HEK293 (cell line): ENCODE results near the gene PSEN1.

ENCODE experiments used
- CTCF ChIA-PET: fragments of 350-600 bp; formaldehyde crosslinking; extraction: SDS; loops from one replicate; lab custom pipeline; 2021; ENCODE audit warnings: antibody characterized with exemption; lab: Yijun Ruan, JAX
- POLR2A ChIA-PET: fragments of 300-600 bp; formaldehyde crosslinking; extraction: SDS; loops from one replicate; lab custom pipeline; 2020; ENCODE audit warnings: antibody characterized with exemption, inconsistent platforms; lab: Yijun Ruan, JAX
- H3K27ac ChIP-seq: fragments of 200-500 bp; sonication (Bioruptor generic); 2 replicates; pipeline ENCODE4 v1.5.1; 2014; ENCODE audit warnings: low read depth, low read length, control low read depth, inconsistent platforms; ENCODE audit errors: extremely low read depth
- H3K36me3 ChIP-seq, 2 experiments: fragments of 200-500 bp in 1 of 2; sonication (Bioruptor generic) in 1 of 2; 1 replicate in 1 of 2; 2 replicates in 1 of 2; pipeline ENCODE4 v1.5.1; 2014 to 2017; ENCODE audit warnings: inconsistent platforms in 2 of 2, low read length in 2 of 2; ENCODE audit not compliant: control insufficient read depth in 2 of 2, insufficient read depth in 1 of 2
- H3K4me1 ChIP-seq: fragments of 200-500 bp; sonication (Bioruptor generic); 2 replicates; pipeline ENCODE4 v1.5.1; 2014; ENCODE audit warnings: mild to moderate bottlenecking, low read length, inconsistent platforms; ENCODE audit not compliant: control insufficient read depth, insufficient read depth
- H3K4me3 ChIP-seq: 2 replicates; pipeline ENCODE4 v1.5.1; 2011; ENCODE audit warnings: low read depth, mild to moderate bottlenecking, control low read depth, low read length, moderate library complexity
- H3K9me3 ChIP-seq: fragments of 200-500 bp; sonication (Bioruptor generic); 2 replicates; pipeline ENCODE4 v1.5.1; 2014; ENCODE audit warnings: low read depth, low read length, inconsistent platforms; ENCODE audit not compliant: control insufficient read depth, insufficient read depth
- GLI4 ChIP-seq: fragments of 450-650 bp; formaldehyde crosslinking; IDR thresholded peaks from 2 replicates; pipeline ENCODE4 v1.5.1; 2016; ENCODE audit warnings: missing biosample characterization, missing genetic modification characterization
- KLF9 ChIP-seq: fragments of 450-650 bp; formaldehyde crosslinking; IDR thresholded peaks from 2 replicates; pipeline ENCODE4 v1.5.1; 2016; ENCODE audit warnings: missing biosample characterization, missing genetic modification characterization, low read depth
- SP7 ChIP-seq: fragments of 450-650 bp; formaldehyde crosslinking; IDR thresholded peaks from 2 replicates; pipeline ENCODE4 v1.5.1; 2016; ENCODE audit warnings: missing biosample characterization, missing genetic modification characterization
- YY1 ChIP-seq: fragments of 450-650 bp; formaldehyde crosslinking; IDR thresholded peaks from 2 replicates; pipeline ENCODE4 v1.5.1; 2018; ENCODE audit warnings: missing biosample characterization, missing genetic modification characterization
- ZBTB7A ChIP-seq: fragments of 450-650 bp; formaldehyde crosslinking; IDR thresholded peaks from 2 replicates; pipeline ENCODE4 v1.5.1; 2016; ENCODE audit warnings: low read depth, missing biosample characterization, missing genetic modification characterization
- ZNF133 ChIP-seq: fragments of 450-650 bp; formaldehyde crosslinking; IDR thresholded peaks from 2 replicates; pipeline ENCODE4 v1.5.1; 2016; ENCODE audit warnings: missing biosample characterization, missing genetic modification characterization
- ZNF223 ChIP-seq: fragments of 450-650 bp; formaldehyde crosslinking; IDR thresholded peaks from 2 replicates; pipeline ENCODE4 v1.5.1; 2016; ENCODE audit warnings: missing biosample characterization, missing genetic modification characterization
- ZNF24 ChIP-seq: fragments of 450-650 bp; formaldehyde crosslinking; IDR thresholded peaks from 2 replicates; pipeline ENCODE4 v1.5.1; 2016; ENCODE audit warnings: missing biosample characterization, missing genetic modification characterization
- ZNF350 ChIP-seq: fragments of 450-650 bp; formaldehyde crosslinking; IDR thresholded peaks from 2 replicates; pipeline ENCODE4 v1.5.0; 2017; ENCODE audit warnings: missing biosample characterization, mild to moderate bottlenecking, missing genetic modification characterization
- ZNF416 ChIP-seq: fragments of 450-650 bp; formaldehyde crosslinking; IDR thresholded peaks from 2 replicates; pipeline ENCODE4 v1.5.1; 2016; ENCODE audit warnings: missing biosample characterization, missing genetic modification characterization
- ZNF544 ChIP-seq: fragments of 450-650 bp; formaldehyde crosslinking; IDR thresholded peaks from 2 replicates; pipeline ENCODE4 v1.5.0; 2017; ENCODE audit warnings: missing biosample characterization, missing genetic modification characterization
- ZNF623 ChIP-seq: fragments of 450-650 bp; formaldehyde crosslinking; IDR thresholded peaks from 2 replicates; pipeline ENCODE4 v1.5.1; 2016; ENCODE audit warnings: missing biosample characterization, missing genetic modification characterization
- ZNF660 ChIP-seq: fragments of 450-650 bp; IDR thresholded peaks from 2 replicates; pipeline ENCODE4 v1.5.1; 2018; ENCODE audit warnings: missing biosample characterization, mild to moderate bottlenecking, missing genetic modification characterization
- ZNF664 ChIP-seq: fragments of 450-650 bp; formaldehyde crosslinking; IDR thresholded peaks from 2 replicates; pipeline ENCODE4 v1.5.1; 2016; ENCODE audit warnings: missing biosample characterization, missing genetic modification characterization
- TF ChIP-seq, protein P1 (sequence below): fragments of 450-650 bp; formaldehyde crosslinking; IDR thresholded peaks from 2 replicates; pipeline ENCODE4 v1.5.1; 2016; ENCODE audit warnings: missing biosample characterization, missing genetic modification characterization
- TF ChIP-seq, protein P2 (sequence below): fragments of 450-650 bp; formaldehyde crosslinking; IDR thresholded peaks from 2 replicates; pipeline ENCODE4 v1.5.1; 2016; ENCODE audit warnings: missing biosample characterization, missing genetic modification characterization
- TF ChIP-seq, protein P3 (sequence below): fragments of 450-650 bp; formaldehyde crosslinking; IDR thresholded peaks from 2 replicates; pipeline ENCODE4; 2016; ENCODE audit warnings: missing biosample characterization, missing genetic modification characterization
- TF ChIP-seq, protein P4 (sequence below): fragments of 450-650 bp; formaldehyde crosslinking; IDR thresholded peaks from 2 replicates; pipeline ENCODE4 v1.5.1; 2016; ENCODE audit warnings: missing biosample characterization, missing genetic modification characterization
- TF ChIP-seq, protein P5 (sequence below): fragments of 450-650 bp; formaldehyde crosslinking; IDR thresholded peaks from 2 replicates; pipeline ENCODE4 v1.5.1; 2017; ENCODE audit warnings: missing biosample characterization, missing genetic modification characterization

The PSEN1 gene

DNA sequence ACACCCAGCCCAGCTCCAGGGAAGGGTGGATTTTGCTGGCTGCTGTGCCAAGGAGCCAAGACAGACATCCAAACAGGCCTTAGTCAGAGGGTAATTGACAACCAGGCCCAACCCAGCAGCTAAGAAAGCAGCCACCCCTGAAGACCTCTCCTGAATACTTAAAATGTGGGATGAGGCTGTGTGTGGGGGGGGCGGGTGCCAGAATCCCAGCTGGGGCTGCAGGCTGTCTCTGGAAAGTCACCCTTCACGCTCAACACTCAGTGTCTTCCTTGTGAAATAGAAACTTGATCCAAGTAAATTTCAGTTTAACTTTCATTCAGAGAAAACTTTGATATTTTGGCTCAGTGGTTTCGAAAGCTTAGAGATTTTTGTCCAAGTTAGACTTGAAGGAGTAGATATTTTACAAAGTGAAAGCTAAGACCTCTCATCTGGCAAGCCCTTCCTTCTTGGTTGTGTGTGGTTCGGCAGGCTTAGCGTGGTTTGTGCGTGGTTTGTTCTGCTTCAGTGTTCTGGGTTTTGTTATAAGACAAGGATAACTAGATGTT lies 106.1 kb downstream of the PSEN1 start:
- H3K27ac ChIP-seq, result no peak overlapping the region
- no peak overlapping the region for H3K4me3 ChIP-seq
- CTCF ChIA-PET, result interaction anchor here (0.6 to 0.9 kb wide), 2 partner anchors 230 to 240 kb away, joined by 3 to 5 read pairs; no protein-coding TSS in a partner anchor
- no peak for TF ChIP-seq ZNF623 (tag by site-specific recombination)
- TF ChIP-seq, protein P1, sequence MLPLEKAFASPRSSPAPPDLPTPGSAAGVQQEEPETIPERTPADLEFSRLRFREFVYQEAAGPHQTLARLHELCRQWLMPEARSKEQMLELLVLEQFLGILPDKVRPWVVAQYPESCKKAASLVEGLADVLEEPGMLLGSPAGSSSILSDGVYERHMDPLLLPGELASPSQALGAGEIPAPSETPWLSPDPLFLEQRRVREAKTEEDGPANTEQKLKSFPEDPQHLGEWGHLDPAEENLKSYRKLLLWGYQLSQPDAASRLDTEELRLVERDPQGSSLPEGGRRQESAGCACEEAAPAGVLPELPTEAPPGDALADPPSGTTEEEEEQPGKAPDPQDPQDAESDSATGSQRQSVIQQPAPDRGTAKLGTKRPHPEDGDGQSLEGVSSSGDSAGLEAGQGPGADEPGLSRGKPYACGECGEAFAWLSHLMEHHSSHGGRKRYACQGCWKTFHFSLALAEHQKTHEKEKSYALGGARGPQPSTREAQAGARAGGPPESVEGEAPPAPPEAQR, result no peak
- H3K36me3 ChIP-seq, result no peaks in the 10 kb centered on the region
- peaks cover 5% of the 10 kb centered on the region; the same call in 1 of the 2 replicates for H3K4me1 ChIP-seq
- POLR2A ChIA-PET, result no interaction called here
- H3K9me3 ChIP-seq, result no peaks in the 10 kb centered on the region

DNA sequence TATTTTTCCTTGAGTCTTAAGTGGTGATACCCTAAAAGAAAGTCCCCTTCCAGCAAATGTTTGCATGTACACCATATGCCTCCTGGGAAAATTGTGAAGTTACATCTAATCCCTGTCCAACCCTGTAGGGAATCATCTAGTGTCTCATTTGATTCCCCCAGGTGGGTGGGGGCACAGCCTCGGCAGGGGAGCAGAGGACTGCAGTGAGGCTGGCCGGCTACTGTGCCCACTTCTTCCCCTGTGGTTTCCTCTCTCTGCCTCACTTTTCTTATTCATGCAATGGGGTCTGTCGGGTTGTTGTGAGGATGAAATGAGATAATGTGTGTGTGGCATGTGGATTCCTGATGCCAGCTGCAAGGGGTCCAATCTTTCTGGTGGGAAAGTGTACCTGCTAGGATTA lies 107.0 kb downstream of the PSEN1 start:
- no peak overlapping the region for H3K4me3 ChIP-seq
- TF ChIP-seq ZNF664, result no peak
- no peak for TF ChIP-seq SP7 (tag by site-specific recombination)
- no peak for TF ChIP-seq ZNF544 (tag by site-specific recombination)
- no peak for TF ChIP-seq GLI4 (tag by site-specific recombination)
- no peak for TF ChIP-seq ZBTB7A (tag by site-specific recombination)
- CTCF ChIA-PET, result interaction anchor here (0.6 to 0.9 kb wide), 2 partner anchors 229 to 239 kb away, joined by 3 to 5 read pairs; no protein-coding TSS in a partner anchor

DNA sequence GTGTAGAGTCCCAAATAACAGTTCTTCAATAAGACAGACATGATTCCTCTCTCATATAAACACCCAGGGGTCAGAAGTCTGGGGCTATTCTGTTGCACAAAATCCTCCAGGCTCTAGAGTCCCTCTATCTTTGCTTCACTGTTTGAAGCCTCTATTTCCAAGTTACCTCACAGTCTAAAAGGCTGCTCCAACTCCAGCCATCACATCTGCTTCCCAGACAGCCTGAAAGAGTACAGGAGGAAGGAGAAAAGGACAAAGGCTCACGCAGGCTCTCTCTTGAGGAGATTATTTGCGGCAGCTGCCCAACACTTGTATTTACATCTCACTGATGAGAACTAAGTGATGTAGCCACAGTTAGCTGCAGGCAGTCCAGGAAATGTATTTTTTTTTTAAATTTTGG lies 107.4 kb downstream of the PSEN1 start:
- TF ChIP-seq, protein P2, sequence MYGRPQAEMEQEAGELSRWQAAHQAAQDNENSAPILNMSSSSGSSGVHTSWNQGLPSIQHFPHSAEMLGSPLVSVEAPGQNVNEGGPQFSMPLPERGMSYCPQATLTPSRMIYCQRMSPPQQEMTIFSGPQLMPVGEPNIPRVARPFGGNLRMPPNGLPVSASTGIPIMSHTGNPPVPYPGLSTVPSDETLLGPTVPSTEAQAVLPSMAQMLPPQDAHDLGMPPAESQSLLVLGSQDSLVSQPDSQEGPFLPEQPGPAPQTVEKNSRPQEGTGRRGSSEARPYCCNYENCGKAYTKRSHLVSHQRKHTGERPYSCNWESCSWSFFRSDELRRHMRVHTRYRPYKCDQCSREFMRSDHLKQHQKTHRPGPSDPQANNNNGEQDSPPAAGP (tag by site-specific recombination), result no peak
- TF ChIP-seq, protein P3, sequence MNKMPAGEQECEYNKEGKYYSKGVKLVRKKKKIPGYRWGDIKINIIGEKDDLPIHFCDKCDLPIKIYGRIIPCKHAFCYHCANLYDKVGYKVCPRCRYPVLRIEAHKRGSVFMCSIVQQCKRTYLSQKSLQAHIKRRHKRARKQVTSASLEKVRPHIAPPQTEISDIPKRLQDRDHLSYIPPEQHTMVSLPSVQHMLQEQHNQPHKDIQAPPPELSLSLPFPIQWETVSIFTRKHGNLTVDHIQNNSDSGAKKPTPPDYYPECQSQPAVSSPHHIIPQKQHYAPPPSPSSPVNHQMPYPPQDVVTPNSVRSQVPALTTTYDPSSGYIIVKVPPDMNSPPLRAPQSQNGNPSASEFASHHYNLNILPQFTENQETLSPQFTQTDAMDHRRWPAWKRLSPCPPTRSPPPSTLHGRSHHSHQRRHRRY (tag by site-specific recombination), result no peak
- TF ChIP-seq ZNF24 (tag by site-specific recombination) (no peak), ZNF133 (tag by site-specific recombination) (no peak), KLF9 (no peak), ZNF660 (tag by site-specific recombination) (no peak), ZNF350 (tag by site-specific recombination) (no peak), ZNF223 (tag by site-specific recombination) (no peak), YY1 (tag by site-specific recombination) (no peak), ZNF416 (tag by site-specific recombination) (no peak)
- TF ChIP-seq, protein P4, sequence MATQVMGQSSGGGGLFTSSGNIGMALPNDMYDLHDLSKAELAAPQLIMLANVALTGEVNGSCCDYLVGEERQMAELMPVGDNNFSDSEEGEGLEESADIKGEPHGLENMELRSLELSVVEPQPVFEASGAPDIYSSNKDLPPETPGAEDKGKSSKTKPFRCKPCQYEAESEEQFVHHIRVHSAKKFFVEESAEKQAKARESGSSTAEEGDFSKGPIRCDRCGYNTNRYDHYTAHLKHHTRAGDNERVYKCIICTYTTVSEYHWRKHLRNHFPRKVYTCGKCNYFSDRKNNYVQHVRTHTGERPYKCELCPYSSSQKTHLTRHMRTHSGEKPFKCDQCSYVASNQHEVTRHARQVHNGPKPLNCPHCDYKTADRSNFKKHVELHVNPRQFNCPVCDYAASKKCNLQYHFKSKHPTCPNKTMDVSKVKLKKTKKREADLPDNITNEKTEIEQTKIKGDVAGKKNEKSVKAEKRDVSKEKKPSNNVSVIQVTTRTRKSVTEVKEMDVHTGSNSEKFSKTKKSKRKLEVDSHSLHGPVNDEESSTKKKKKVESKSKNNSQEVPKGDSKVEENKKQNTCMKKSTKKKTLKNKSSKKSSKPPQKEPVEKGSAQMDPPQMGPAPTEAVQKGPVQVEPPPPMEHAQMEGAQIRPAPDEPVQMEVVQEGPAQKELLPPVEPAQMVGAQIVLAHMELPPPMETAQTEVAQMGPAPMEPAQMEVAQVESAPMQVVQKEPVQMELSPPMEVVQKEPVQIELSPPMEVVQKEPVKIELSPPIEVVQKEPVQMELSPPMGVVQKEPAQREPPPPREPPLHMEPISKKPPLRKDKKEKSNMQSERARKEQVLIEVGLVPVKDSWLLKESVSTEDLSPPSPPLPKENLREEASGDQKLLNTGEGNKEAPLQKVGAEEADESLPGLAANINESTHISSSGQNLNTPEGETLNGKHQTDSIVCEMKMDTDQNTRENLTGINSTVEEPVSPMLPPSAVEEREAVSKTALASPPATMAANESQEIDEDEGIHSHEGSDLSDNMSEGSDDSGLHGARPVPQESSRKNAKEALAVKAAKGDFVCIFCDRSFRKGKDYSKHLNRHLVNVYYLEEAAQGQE (tag by site-specific recombination), result no peak
- TF ChIP-seq, protein P5, sequence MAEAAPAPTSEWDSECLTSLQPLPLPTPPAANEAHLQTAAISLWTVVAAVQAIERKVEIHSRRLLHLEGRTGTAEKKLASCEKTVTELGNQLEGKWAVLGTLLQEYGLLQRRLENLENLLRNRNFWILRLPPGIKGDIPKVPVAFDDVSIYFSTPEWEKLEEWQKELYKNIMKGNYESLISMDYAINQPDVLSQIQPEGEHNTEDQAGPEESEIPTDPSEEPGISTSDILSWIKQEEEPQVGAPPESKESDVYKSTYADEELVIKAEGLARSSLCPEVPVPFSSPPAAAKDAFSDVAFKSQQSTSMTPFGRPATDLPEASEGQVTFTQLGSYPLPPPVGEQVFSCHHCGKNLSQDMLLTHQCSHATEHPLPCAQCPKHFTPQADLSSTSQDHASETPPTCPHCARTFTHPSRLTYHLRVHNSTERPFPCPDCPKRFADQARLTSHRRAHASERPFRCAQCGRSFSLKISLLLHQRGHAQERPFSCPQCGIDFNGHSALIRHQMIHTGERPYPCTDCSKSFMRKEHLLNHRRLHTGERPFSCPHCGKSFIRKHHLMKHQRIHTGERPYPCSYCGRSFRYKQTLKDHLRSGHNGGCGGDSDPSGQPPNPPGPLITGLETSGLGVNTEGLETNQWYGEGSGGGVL (tag by site-specific recombination), result no peak
- TF ChIP-seq, all 188 proteins: peak for 0
- CTCF ChIA-PET, result interaction anchor here (0.9 kb wide), 1 partner anchor 229 kb away, joined by 5 read pairs; no protein-coding TSS in a partner anchor
- H3K36me3 ChIP-seq, result no peaks in the 10 kb centered on the region
- POLR2A ChIA-PET, result no interaction called here
- peaks cover 4% of the 10 kb centered on the region; the same call in 1 of the 2 replicates for H3K4me1 ChIP-seq
- H3K9me3 ChIP-seq, result no peaks in the 10 kb centered on the region
- no peak overlapping the region for H3K4me3 ChIP-seq
- H3K27ac ChIP-seq, result no peak overlapping the region

More for the DNA sequence above, 107.0 kb downstream of the PSEN1 start:
- Histone ChIP-seq H3K27ac (no peak overlapping the region), H3K36me3 (no peaks in the 10 kb centered on the region), H3K4me1 (peaks cover 5% of the 10 kb centered on the region; the same call in 1 of the 2 replicates), H3K9me3 (no peaks in the 10 kb centered on the region)
- POLR2A ChIA-PET, result no interaction called here
